Measurements from ENCODE around the gene RAPGEF5.

Gene RAPGEF5

DNA sequence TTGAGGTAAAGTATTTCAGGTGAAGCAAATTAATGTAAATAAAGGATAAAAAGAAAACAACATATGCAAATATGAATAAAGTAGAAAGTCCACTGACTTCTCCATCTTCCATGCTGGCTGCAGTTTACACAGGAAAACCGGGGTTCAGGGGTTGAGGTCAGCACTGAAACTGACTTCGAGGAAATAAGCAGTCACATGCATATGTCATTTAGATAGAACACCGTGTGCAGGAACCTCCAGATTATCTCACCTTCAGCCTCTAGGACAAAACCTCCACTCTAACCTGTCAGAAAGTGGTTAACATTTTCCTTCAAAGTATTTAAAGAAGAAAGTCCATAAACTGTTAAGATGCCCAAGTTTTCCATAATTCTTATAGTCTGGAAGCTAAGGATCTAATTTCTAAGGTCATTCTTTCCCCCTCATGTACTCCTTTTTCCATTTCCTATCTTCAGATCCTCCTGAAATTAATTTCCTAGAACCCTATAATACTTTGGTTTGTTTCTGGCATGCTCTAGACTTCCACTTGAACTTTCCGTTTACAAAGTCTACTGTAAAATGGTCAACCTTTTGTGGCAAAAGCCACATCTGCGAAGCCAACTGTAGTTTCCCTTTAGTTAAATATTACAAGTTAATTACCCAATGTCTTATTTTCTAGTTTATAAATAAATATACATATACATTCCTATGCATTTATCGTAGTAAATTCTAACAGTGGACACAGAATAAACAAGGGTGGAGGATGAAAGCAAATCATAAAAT lies 173.3 kb downstream of the RAPGEF5 start:
- TF ChIP-seq, protein P1, sequence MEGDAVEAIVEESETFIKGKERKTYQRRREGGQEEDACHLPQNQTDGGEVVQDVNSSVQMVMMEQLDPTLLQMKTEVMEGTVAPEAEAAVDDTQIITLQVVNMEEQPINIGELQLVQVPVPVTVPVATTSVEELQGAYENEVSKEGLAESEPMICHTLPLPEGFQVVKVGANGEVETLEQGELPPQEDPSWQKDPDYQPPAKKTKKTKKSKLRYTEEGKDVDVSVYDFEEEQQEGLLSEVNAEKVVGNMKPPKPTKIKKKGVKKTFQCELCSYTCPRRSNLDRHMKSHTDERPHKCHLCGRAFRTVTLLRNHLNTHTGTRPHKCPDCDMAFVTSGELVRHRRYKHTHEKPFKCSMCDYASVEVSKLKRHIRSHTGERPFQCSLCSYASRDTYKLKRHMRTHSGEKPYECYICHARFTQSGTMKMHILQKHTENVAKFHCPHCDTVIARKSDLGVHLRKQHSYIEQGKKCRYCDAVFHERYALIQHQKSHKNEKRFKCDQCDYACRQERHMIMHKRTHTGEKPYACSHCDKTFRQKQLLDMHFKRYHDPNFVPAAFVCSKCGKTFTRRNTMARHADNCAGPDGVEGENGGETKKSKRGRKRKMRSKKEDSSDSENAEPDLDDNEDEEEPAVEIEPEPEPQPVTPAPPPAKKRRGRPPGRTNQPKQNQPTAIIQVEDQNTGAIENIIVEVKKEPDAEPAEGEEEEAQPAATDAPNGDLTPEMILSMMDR (conservative IDR thresholded peaks at IDR 0.05; ENCODE audit: low read depth, low read length): no peak
- H3K4me3 ChIP-seq (ENCODE audit: low read length): no peak overlapping the region
- DNase-seq (ENCODE audit: low read depth): no peak

DNA sequence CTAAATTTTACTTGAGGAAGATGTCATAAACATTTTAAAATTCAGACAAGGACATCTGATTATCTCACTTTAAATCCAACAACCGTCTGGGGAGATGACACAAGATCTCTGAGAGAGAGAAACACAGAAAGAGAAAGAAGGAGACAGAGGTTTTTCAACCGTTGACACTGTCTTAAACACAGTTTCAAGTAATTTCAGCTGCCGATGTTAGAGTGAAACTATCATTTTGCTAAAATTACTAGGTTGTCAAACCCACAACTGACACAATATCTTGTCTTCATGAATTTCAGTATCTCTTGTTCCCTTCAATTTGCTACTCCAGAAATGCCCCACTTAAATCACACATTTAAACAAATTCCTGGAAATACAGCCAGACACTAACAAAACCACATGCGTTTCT lies 174.8 kb downstream of the RAPGEF5 start:
- TF ChIP-seq, protein P1 (conservative IDR thresholded peaks at IDR 0.05; ENCODE audit: low read depth, low read length): no peak
- H3K4me3 ChIP-seq (ENCODE audit: low read length): no peak overlapping the region
- DNase-seq (ENCODE audit: low read depth): no peak

DNA sequence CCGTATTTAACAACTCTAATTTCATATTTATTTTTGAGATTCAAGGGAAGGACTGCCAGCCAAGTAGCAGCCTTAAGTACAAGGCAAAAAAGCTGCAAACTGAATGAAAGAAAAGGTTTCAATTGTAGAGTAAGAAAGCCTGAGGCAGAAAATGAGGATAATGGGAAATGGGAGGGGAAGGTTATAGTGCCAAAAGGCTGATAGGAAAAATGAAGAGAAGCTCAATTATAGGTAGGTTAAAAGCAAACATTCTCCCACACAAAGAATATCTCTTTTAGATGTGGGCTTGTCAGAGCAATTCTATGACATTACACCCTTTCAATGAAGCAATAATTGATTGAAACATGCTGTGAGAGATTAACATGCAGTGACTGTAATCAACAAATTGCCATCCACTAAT lies 175.3 kb downstream of the RAPGEF5 start:
- H3K4me3 ChIP-seq (ENCODE audit: low read length): no peak overlapping the region
- no peak for DNase-seq (ENCODE audit: low read depth)
- TF ChIP-seq, protein P1 (conservative IDR thresholded peaks at IDR 0.05; ENCODE audit: low read depth, low read length): no peak

DNA sequence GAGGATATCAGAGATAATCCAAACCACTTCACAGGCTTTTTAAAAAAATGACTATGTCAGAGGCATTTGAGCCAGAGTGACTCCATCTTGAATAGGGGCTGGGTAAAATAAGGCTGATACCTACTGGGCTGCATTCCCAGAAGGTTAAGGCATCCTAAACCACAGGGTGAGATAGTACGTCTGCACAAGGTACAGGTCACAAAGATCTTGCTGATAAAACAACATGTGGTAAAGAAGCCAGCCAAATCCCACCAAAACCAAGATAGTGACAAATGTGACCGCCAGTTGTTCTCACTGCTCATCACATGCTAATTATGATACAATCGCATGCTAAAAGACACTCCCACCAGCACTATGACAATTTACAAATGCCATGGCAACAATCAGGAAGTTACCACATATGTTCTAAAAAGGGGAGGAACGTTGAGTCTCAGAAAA lies 177.5 kb downstream of the RAPGEF5 start:
- DNase-seq (ENCODE audit: low read depth): no peak
- no peak overlapping the region for H3K4me3 ChIP-seq (ENCODE audit: low read length)

DNA sequence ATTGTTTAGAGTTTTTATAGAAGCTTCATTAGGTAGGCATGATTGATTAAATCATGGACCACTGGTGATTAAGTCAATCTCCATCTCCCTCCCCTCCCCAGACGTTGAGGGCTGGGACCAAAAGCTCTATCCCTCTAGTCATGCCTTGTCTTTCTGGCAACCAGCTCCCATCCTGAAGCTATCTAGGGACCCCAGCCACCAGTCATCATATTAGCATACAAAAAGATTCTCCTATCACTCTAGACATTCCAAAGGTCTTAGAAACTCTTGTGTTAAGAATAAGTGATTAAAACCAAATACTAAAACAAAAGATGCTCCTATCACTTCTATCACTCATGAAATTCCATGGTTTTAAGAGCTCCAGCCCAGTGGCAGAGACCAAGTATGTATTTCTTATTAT lies 178.2 kb downstream of the RAPGEF5 start:
- TF ChIP-seq, protein P1 (conservative IDR thresholded peaks at IDR 0.05; ENCODE audit: low read depth, low read length): no peak
- DNase-seq (ENCODE audit: low read depth): no peak
- no peak overlapping the region for H3K4me3 ChIP-seq (ENCODE audit: low read length)

More for the DNA sequence above, 177.5 kb downstream of the RAPGEF5 start:
- TF ChIP-seq, protein P1 (conservative IDR thresholded peaks at IDR 0.05; ENCODE audit: low read depth, low read length): no peak

DNA sequence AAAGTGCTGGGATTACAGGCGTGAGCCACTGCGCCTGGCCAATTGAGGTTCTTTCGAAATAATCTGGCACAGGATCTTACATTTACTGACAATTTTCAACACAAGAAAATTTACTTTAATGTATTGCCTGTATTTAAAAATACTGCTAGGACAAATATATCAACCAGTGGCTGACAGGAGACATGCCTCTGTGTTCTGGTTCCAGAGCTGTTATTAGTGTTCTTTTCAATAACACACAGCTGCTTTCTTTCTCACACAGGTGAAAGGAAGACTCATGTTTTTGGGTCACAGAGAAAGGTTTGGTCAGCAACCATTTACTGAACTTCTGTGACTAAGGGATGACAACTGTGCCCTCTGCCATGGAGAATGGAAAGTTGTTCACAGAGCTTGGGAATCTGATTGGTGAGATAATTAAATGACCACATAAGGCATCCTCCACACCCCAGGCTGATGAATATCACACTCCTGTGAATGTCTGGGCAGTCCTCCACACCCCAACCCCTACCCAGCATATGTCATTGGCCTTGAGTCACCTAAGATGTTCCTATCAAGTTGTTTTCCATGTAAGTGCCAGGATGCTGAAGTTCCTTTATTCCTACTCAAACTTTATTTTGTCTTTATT lies 180.1 kb downstream of the RAPGEF5 start:
- TF ChIP-seq, protein P1 (conservative IDR thresholded peaks at IDR 0.05; ENCODE audit: low read depth, low read length): no peak
- H3K4me3 ChIP-seq (ENCODE audit: low read length): no peak overlapping the region
- DNase-seq (ENCODE audit: low read depth): no peak

DNA sequence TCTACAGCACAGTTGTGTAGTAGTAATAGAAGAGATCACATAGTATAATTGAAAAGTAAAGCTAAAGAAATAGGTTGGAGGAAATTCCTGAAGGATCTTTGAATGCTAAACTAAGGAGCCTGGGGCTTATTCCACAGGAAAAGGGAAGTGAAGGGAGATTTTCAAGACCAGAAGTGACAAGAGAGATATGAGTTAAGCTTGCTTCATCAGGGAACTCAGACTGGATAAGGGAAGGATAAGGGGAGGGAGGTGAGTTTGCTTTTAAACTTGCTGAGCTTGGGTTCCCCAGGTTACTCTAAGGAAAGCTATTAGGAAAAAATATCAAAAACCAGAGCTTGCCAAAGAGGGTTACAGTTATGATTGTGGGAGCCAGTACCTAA lies 182.4 kb downstream of the RAPGEF5 start:
- DNase-seq (ENCODE audit: low read depth): no peak

More for the DNA sequence above, 182.4 kb downstream of the RAPGEF5 start:
- TF ChIP-seq, protein P1 (conservative IDR thresholded peaks at IDR 0.05; ENCODE audit: low read depth, low read length): no peak
- H3K4me3 ChIP-seq (ENCODE audit: low read length): no peak overlapping the region

Measured in retinal pigment epithelial cell (primary cell).